NCI-H524 treated with DMSO at 0.1 percent for 48 hours (cell line): Measurements from ENCODE around the gene PEX19.

Experiments used
- DNase-seq: peaks from one replicate; lab custom pipeline; 2025; lab: John Stamatoyannopoulos, UW

Gene PEX19

GRCh38 chr1:160277330-160277729, 7.6 kb downstream of the PEX19 start:
- DNase-seq, result no peak

DNA sequence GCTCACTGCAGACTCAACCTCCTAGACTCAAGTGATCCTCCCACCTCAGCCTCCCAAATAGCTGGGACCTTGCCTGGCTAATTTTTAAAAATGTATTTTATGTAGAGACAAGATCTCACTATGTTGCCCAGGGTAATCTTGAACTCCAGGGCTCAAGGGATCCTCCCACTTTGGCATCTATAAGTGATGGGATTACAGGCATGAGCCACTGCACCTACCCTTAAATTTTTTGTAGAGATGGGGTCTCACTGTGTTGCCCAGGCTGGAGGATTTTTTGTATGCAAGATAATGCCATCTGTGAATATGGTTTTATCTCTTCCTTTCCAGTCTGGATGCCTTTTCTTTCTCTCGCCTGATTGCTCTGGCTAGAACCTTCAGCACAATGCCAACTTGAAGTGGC, 13.9 kb downstream of the PEX19 start:
- no peak for DNase-seq

- DNase-seq, result no peak
Observed at GRCh38 chr1:160267284-160267991, 17.5 kb downstream of the PEX19 start.

DNA sequence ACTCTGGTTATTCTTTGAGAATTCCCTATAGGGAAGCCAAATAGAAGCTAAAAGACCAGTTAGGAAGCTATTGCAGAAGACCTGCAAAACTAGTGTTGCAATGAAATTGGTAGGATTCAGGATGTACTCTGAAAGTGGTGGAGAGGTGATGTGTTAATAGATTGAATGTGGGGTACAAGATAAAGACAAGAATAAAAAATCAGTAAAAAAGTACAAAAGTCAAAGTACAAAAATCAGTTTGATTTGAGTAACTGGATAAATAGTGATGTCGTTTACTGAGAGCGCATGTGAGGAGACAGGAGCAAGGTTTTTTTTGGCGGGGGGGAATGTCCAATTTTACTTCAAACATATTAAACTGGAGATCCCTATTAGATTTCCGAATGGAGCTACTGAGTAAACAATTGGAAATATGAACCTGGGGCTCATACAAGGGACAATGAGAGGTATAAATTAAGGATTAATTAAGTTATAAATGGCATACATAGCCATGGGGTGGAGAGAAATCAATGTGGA, 20.1 kb downstream of the PEX19 start:
- DNase-seq, result no peak

- peak; percentile 75 for DNase-seq
Observed at GRCh38 chr1:160261893-160262794, 22.8 kb downstream of the PEX19 start, which contains the start of gene DCAF8. TSS of gene DCAF8 (minus strand) at chr1:160262549. CDS start at chr1:160244008, 18,541 bp downstream.

- no peak for DNase-seq
Observed at GRCh38 chr1:160261556-160261892, 23.4 kb downstream of the PEX19 start.

- DNase-seq, result no peak
Observed at GRCh38 chr1:160260406-160261382, 24.2 kb downstream of the PEX19 start.

GRCh38 chr1:160258177-160258798, 26.6 kb downstream of the PEX19 start:
- no peak for DNase-seq

- DNase-seq, result no peak
Observed at GRCh38 chr1:160257411-160258015, 27.4 kb downstream of the PEX19 start.

DNA sequence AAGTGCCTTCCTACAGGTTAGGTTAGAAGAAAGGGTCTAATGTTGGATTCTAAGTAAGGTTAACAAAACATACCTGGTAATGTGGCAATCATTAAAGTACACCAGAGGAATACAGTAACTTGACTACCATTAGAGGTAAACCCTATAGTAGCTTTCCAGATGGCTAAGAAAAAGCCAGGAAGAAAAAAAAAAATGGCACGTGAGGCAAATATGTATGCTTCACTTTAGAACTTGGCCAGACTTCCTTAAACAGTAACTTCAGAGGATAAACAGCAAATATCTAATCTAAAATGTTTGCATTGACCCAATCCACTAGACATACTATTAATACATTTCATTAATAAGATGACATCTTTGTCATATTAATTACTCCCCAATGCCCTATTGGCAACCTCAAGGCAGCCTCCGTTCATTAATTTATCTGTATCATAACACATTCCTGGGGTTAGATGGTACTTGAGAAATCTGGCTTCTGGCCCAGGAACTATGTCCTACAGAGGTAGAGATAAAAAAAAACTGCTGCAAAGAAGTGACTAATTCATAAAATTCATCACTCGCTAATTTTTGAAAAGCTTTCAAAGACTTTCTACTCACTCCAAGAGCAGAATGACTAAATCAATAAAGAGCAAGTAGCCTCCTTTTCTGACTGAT, 28.4 kb downstream of the PEX19 start:
- DNase-seq, result no peak

- no peak for DNase-seq
Observed at GRCh38 chr1:160255781-160256300, 29.1 kb downstream of the PEX19 start.

- peak; percentile 2 for DNase-seq
Observed at GRCh38 chr1:160251687-160252526, 33.0 kb downstream of the PEX19 start.

DNA sequence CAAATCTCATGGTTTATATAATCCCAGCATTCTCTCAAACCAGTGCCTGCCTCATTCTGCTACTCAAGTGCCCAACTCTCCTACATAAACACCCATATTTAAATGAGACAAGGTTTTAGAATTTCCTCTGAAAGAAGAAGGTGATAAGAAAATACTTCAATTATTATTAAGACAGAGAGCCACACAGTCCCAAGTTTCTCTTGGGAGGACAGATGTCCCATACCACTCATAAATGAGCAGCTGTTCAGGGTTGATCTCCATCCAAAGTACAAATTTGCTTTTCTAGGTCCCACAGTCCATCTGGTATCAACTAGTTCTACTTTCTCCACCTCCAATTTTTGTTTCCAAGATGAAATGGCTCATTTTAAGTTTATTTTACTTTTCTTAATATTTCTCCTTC, 33.9 kb downstream of the PEX19 start:
- peak; percentile 70 for DNase-seq

DNA sequence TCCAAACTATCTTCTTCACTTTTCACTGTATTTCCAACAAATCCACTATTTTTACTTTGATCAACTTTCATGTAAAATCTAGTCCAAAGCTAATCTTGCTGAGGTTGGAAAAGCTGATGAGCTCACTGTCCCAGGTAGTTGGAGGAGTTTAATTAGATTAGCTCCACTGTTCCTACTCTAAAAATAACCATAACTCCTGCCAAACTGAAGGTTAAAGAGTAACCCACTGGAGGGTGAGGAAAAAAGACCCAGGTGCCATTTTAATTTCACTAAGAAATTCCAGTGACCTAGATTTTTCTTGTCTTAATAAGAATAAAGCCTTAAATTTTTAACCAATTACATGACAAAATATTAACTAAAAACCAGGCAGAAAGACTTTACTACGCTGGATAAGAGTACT, 37.9 kb downstream of the PEX19 start:
- no peak for DNase-seq

- no peak for DNase-seq
Observed at GRCh38 chr1:160245434-160245833, 39.5 kb downstream of the PEX19 start.

GRCh38 chr1:160244209-160244608, 40.7 kb downstream of the PEX19 start:
- DNase-seq, result no peak

DNA sequence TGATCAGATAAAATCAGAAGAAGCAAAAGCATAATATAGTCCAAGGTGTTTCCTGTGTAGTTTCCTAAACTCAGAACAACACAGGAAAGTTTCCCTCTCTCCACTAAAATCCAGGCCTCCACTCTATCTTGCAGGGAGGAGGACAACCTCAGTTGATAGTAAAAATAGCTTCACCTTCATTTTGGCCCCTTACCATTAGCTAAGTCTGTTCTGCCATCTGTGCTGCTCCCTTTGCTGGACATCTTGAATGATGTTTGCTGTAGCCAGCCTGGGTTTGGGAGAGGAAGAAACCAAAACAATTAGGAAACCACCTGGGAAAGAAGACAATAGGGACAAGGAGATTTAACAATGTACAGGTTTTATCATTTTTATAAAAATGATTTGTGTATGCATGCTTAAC, 41.2 kb downstream of the PEX19 start:
- no peak for DNase-seq

- no peak for DNase-seq
Observed at GRCh38 chr1:160239582-160240299, 45.2 kb downstream of the PEX19 start.

DNA sequence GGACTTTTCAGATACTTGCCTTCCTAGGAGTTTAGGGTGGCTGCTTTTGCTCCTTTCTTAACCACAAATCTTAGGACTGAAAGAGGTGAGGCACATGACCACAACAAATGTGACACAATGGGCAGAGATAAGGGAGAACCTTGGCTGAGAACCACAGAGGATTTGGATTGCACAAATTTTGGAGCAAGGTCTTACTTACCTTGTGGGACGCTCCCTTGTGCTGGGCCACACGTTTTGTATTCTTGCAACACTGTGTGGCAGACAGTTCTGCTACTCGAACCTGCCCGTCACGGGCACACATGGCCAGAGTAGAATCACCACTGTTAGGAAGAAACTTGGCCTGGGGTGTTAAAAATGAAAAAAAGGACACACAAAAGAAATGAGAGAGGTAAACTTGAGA, 46.5 kb downstream of the PEX19 start:
- no peak for DNase-seq
